ENCODE data around the gene CEMIP.

GRCh38 chr15:80971143-80971542 lies 192.0 kb downstream of the CEMIP start:
- TF ChIP-seq CTCF (conservative IDR thresholded peaks at IDR 0.05; ENCODE audit: low read length) (no peak), EZH2phosphoT487 (IDR thresholded peaks at IDR 0.05; ENCODE audit: borderline replicate concordance, low read depth, low read length) (no peak)

All from OCI-LY7 (cell line).